Activated CD8-positive, alpha-beta memory T cell treated with anti-CD3 and anti-CD28 coated beads for 24 hours (primary cell): ENCODE measurements around the gene TRIM41.
"Not testable (repeated sequence)": the region's sequence is repeated elsewhere in the genome, so short reads cannot be mapped to it uniquely, and the experiment has no call there.

ENCODE experiments used
- DNase-seq: peaks from one replicate; pipeline ENCODE4 v3.0.0-alpha.2; 2020

The TRIM41 gene

DNA sequence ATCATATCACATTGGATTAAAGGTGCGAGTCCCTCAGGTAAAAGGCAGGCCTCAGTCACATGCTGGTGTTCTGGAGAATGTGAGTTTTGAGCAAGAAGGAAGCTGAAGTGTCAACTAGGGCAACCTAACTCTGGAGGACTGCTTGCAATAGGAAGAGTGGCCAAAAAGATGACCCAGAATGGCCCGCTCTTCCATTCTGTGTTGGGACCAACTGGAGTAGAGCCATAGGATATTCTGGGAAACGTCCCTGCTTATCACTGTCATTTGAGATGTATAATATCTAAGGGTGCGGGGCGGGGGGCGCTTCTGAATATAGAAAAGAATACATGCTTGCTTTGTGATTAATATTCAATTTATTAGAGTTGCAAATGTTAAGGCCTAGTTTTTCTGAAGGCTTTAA, 11.0 kb upstream of the TRIM41 start:
- DNase-seq, result no peak

DNA sequence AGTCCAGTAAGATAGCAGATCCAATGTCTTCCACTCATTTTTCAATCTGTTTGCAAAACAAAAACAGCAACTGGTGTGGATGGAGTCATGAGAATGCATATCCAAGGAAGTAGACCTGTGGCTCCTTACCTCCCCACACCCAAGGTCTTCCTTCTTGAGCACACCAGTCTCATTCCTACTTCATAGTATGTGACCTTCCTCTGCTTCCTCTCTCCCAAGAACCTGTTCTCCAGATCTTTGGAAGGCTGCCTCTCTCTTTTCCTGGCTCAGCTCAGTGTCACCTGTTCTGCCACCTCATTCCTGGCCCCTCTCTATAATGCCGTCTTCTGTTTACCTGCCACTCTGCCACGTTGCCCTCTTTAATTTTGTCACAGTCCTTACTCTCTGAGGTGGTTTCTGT, 10.1 kb upstream of the TRIM41 start:
- DNase-seq, result no peak

DNA sequence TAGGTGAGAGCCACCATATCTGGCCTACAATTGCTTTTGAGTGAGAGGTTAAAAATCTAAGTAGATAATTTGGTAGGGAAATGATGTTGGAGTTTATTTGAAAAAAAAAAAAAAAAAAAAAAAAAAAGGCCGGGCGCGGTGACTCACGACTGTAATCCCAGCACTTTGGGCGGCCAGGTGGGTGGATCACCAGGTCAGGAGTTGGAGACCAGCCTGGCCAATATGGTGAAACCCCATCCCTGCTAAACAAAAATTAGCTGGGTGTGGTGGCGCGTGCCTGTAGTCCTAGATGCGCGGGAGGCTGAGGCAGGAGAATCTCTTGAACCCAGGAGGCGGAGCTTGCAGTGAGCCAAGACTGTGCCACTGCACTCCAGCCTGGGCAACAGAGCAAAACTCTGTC, 8.8 kb upstream of the TRIM41 start:
- DNase-seq, result not testable (repeated sequence)

DNA sequence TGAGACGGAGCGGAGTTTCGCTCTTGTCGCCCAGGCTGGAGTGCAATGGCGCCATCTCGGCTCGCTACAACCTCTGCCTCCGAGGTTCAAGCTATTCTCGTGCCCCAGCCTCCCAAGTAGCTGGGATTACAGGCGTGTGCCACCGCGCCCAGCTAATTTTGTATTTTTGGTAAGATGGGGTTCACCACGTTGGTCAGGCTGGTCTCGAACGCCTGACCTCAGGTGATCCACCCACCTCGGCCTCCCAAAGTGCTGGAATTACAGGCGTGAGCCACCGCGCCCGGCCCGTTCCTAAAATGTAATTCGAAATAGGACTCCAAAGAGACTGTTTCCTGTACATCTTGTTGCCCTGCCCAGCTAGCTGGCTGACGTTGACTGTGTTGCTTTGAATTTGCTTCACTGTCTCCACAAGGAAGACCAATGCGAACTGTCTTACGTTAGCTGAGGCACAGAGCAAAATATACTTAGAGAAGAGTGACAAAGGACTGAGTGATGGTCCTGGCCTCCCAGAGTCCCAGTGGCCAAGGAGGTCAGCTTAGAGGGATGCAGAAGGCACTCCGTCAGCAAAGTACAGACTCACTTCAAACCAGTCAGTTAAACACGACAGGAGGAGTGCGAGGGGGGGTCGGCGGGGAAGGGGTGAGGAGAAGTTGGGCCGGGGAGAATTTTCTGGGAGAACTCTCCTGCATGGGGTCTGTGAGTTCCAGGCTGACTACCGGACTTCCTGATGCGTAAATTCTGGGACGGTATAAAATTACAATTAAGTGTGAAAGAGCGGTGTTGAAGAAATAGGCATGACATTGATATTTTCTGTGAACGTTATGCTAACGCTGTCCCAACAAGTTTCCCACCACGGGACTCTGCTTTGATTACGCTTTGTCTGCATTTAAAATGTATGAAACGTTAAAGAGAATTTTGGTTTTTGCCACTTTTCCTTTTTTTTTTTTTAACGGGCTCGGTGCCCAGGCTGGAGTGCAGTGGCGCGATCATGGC, 6.8 kb upstream of the TRIM41 start:
- peak; percentile 71 for DNase-seq

DNA sequence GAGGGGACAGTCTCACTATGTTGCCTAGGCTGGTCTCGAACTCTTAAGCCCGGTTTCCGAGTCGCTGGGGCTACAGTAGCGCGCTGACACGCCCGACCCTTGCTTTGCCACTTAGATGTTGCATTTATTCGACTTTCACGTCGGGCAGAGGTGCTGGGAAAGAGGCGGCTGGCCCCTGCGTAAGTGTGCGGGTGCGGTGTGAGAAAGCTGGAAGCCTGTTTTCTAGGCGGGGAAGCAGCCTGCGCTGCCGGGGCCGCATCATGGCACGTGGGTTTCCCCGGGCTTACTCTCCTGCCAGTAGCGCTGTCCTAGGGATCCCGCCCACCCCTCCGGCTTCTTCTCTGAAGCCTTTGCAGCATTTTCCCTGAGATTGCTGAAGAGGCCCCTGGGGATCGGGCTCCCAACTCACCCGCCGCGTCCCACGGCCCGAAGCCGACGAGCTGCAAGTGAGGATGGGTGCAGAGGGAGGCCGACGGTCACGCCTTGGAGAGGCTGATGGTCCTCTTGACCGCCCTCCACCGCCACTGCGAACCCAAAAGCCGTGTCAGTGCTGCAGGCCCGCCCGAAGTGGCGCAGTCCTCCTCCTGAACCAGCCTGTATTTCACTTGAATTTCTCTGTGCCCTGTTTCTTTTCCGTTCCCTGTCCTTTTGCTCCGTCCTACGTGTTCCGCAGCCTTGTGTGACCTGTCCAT, 5.8 kb upstream of the TRIM41 start:
- DNase-seq, result peak; percentile 83

DNA sequence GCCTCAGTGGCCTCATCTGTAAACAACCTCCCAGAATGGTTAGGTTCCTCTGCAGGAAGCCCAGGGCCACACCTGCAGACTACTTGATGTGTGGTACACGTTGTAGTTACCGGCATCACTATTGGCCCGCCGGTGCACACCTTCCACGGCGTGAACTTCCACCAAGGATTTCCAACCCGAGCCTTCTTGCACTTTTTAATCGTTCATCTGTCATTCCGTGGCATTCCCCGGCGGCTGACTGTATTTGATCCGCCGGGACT, 5.3 kb upstream of the TRIM41 start:
- DNase-seq, result peak; percentile 80

DNA sequence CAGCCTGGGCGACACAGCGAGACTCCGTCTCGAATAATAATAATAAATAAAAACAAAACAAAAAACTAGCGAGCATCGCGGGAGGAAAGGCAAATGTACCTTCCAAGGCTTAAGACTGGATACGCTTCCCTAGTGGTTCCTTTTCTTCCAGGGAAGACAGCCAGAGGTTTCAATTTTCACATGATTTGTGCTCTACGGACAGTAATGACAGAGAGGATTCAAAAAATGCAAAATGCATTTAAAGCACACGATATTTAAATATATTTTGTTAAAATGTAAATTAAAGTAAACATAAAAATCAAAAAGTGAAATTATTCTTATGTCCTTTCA, 4.3 kb upstream of the TRIM41 start:
- DNase-seq, result no peak

DNA sequence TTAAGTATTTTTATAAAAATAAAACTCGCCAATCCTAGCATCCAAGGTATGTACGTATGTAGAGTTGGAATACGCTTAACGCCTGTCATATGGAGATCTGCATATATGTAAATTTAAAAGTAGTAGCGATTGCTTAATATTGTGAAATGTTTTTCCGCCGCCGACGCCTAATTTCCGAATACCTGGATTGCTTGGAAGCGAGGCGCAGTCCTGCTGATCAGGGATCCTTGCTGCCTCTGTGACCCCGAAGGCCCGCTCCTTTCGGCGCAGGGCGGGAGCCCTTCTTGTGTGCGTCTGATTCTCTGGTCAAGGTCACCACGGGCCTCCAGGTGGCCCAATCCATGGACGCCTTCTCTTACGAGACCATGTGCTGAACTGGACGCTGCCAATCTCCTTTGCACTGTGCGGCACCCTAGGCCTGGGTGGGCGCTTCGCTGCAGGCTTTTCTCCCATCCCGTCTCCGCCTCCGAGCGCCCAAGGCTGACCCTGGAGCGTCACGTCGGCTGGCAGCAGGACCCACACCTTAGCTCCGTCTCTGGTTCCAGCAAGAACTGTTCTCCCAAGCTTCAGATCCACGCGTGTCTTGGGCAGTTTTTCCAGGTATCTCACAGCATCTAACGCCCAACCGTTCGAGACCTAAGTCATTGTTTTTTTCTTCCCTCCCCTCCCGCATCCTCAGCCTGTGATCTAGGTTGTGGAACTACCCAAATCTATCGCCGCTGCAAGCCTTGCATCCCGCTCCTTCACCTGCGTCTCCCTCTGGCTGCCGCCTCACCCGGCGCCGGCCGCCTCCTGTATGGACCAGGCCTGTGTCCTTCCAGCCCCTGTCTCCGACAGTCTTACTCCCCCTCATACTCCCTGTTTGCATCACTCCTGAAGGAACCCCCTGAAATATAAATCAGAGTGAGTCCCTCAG, 3.6 kb upstream of the TRIM41 start:
- no peak for DNase-seq

DNA sequence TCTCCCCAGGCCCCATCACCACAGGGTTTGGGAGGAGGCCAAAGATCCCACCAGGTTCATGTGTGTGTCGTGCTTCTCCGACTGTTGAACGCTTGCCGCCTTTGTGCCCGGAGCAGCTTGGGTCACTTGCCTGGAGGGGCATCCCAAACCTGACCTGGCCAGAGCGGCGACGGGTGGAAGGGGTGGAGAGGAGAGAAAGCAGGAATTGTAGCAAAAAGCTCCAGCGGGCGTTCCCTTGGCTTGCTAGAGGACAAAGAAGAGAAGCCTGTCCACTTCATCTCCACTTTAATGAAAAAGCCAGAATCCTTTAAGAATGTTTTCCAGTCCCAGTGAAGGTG, 2.9 kb upstream of the TRIM41 start:
- DNase-seq, result no peak

DNA sequence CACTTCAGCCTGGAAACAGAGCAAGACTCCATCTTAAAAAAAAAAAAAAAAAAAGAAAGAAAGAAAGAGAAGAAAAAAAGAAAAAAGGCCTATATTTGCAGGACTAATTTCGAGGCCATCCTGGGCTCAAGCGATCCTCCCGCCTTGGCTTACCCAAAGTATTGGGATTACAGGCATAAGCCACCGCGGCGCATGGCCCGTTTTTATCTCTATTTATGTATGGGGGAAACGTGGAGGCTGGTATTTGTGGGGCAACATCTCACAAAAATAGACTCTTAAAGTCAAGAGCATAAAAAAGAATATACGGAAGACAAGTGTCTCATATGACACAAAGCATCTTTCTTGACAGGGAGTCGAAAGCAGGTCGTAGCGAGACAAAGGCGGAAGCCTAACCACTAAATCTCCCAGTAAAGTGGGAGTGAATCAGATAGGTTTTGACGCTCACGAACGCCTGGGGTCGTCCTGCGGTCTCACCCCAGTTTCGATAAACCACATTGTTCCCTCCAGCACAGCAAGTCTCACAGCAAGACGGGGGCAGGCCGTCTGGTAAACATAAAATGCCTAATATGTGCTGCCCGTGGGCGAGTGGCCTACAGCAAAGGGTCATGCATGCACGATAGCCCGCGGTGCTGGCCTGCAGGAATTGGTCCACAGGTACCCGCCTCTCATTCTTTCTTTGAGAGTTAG, 1.8 kb upstream of the TRIM41 start:
- DNase-seq, result no peak

DNA sequence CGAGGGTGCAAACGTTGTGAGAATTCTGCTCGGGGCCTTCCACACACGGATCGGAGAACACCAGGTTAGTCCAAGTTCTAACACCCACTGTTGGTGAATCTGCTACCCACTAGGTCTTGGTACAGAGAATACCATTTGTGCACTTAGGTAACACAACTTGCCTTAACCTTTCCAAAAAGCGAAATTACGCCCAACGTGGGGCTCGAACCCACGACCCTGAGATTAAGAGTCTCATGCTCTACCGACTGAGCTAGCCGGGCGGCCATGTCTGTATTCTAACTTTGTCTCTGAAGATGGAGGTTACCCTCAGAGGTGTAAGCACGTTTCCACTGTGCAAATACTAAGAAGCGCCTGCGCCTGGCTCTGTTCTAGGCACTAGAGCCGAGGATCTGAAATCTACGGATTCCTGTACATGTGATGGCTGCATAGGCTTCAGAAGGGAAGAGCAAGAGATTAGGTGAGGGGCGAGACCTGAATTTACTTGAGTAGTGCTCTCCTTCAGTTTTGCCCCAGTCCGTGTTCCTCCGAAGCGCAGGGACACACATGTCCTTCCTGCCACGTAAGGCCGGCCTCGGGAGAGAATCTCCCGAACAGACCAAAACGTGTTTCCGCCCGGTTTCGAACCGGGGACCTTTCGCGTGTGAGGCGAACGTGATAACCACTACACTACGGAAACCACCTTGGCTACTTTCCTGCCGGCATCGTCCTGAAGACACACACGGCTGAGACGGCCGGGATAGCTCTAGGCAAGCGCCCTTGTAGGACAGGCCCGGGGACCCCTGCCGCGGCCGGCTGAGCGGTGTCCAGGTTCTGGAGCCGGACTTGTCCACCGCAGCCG, 1.1 kb upstream of the TRIM41 start:
- peak; percentile 100 for DNase-seq

DNA sequence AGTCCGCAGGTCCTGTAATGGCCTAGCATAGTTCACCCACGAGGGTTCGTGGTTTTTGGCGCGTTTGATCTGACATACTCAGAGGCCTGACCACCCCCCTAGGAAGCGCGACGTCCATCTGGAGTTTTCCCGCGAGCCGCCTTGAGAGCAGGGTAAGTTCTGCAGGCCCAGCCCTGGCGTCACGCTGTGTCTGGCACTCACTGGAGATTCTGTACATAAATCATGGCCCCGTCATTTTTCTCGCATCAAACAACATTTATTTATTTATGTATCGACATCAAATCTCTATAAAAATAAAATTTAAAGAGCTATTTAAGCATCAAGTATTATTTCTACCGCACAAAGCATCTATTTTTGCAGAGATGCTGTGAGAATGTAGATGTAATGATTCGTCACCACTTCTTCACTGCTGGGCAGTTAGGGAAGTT, 437 bp upstream of the TRIM41 start:
- DNase-seq, result no peak

DNA sequence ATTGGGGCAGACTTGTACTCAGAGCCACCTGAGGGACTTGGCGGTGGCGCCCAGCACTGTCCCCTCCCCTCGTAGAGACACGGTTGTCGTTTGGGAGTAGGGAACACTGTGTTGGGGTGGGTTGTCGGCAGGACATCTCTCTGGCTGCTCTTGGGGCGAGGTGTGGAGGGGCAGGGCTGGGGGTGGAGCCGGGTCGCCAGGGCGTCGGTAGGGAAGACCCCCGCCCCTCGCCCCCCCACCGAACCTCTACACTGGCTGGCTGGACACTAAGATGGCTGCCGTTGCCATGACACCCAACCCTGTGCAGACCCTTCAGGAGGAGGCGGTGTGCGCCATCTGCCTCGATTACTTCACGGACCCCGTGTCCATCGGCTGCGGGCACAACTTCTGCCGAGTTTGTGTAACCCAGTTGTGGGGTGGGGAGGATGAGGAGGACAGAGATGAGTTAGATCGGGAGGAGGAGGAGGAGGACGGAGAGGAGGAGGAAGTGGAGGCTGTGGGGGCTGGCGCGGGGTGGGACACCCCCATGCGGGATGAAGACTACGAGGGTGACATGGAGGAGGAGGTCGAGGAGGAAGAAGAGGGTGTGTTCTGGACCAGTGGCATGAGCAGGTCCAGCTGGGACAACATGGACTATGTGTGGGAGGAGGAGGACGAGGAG, 778 bp downstream of the TRIM41 start:
- no peak for DNase-seq

DNA sequence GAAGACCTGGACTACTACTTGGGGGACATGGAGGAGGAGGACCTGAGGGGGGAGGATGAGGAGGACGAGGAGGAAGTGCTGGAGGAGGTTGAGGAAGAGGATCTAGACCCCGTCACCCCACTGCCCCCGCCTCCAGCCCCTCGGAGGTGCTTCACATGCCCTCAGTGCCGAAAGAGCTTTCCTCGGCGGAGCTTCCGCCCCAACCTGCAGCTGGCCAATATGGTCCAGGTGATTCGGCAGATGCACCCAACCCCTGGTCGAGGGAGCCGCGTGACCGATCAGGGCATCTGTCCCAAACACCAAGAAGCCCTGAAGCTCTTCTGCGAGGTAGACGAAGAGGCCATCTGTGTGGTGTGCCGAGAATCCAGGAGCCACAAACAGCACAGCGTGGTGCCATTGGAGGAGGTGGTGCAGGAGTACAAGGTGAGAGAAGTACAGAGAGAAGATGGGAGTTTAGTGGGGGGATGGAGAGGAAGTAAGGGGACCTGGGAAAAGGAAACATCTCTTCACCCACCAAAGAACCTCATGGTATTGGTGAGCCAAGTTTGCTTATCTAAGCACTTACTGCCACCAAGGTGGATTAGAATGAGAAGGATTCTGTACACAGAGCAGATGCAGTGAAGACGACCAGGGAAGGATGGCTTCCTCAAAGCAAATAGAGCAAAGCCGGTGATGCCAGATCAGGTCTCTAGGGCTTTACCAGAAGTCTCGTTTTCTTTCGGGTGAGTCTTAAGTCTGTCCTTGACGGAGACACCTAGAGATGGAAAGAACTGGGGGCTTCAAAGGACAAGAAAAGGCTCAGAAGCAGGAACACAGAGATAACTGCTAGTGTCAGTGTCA, 1.5 kb downstream of the TRIM41 start:
- DNase-seq, result no peak

DNA sequence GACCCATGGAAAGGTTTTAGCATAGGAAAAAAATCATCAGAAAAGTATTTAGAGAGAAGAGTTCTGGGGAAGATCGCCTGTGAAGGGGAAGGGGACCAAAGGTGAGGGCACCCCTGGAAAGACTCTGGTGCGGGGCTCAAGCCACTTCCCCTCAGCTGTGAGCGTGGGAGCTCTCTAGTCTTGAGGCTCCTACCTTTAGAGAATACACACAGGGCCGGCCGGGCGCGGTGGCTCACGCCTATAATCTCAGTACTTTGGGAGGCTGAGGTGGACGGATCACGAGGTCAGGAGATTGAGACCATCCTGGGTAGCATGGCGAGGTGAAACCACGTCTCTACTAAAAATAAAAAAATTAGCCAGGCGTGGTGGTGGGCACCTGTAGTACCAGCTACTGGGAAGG, 6.9 kb downstream of the TRIM41 start:
- DNase-seq, result no peak

DNA sequence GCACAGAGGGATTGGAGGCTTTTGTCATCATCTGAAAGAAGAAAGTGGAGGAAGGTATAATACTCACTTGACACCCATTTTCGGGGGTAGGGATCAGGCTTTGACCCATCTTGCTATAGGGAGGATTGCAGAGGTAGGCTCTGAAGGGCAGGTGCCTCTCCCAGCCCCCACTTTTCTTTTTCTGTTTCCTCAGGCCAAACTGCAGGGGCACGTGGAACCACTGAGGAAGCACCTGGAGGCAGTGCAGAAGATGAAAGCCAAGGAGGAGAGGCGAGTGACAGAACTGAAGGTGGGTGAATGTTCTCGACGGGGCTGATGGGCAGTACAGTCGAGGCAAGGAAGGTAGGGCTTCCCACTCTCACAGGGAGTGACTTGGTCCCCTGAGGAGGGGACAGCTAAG, 7.5 kb downstream of the TRIM41 start:
- DNase-seq, result no peak

DNA sequence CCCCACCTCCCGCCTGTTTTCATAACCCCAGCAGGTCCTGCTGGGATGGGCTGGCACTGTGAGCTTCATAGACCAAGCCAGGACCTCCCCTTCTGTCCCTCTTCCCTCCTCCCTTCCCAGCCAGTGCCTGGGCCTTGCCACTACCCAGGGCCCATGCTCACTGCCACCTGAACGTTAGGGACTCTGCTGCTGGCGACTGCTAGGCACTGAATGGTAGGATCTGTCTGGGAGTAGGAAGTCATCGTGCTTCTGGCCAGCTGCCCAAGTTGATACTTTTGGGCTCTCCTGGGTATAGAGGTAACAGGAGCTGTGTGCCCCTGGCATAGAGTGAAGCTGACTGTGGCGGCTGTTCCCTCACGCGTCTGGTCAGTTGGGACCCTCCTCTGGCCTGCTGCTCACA, 8.4 kb downstream of the TRIM41 start:
- DNase-seq, result no peak

DNA sequence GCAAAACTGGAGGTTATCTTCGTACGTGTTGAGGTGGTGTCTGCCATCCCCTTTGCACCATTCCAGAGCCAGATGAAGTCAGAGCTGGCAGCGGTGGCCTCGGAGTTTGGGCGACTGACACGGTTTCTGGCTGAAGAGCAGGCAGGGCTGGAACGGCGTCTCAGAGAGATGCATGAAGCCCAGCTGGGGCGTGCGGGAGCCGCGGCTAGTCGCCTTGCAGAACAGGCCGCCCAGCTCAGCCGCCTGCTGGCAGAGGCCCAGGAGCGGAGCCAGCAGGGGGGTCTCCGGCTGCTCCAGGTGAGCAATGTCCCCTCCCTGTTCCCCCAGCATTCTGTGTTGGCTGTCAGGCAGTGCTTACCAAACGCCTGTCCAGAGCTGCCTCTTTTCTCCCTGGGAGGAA, 9.5 kb downstream of the TRIM41 start:
- no peak for DNase-seq

DNA sequence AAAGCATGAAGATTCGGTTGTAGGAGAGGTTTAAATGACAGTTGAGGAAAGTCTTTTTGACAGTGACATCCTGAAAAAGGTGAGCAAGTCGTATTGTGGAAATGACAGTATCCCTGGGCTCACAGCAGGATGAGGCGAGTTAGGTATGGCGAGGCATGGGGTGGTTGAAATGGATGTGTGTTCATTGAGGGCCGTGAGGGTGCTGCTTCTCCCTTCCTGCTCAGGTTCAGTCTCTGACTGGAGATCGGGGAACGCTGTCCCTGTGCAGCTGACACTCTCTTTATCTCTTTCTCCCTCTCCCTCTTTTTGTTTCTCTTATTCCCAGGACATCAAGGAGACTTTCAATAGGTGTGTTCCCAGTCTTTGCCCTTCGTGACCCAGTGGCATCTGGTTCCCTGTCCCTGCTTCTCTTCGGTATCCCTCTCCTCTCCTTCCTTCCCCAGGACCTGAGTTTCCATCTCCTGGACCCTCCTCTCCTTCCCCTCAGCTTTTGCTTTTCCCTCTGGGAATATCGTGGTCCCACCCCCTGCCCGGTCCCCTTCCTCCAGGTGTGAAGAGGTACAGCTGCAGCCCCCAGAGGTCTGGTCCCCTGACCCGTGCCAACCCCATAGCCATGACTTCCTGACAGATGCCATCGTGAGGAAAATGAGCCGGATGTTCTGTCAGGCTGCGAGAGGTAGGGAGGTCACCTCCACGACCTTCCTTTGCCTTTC, 10.2 kb downstream of the TRIM41 start:
- no peak for DNase-seq
